OCI-LY7 (cell line): ENCODE results near the gene ZNF705A. TPM values are rescaled to one million over a fixed set of nuclear protein-coding genes. Genes with fewer than 3 reads are reported as not detected.
"Not testable (repeated sequence)": the region's sequence is repeated elsewhere in the genome, so short reads cannot be mapped to it uniquely, and the experiment has no call there.

Source experiments
- BruUV-seq: library from RNA; stranded (reverse); fragments of 400-500 nt; replicated peaks from 2 replicates; lab custom pipeline; 2021; lab: Mats Ljungman, UMichigan
- CTCF ChIA-PET: fragments of 300-600 bp; sonication (Branson Sonifier 250); formaldehyde crosslinking; loops from one replicate; lab custom pipeline; 2022; ENCODE audit warnings: antibody characterized with exemption; ENCODE audit not compliant: unreplicated experiment; lab: Charles Lee
- POLR2A ChIA-PET: fragments of 300-600 bp; sonication (Branson Sonifier 250); formaldehyde crosslinking; loops from one replicate; lab custom pipeline; 2022; ENCODE audit warnings: antibody characterized with exemption; lab: Charles Lee
- DNase-seq: peaks from one replicate; pipeline ENCODE4 v3.0.0-alpha.2; 2015; ENCODE audit warnings: low spot score
- H2AFZ ChIP-seq: fragments of 200-600 bp; sonication (generic), shearing (Covaris generic); 2 replicates; pipeline ENCODE4 v1.6.1; 2014; ENCODE audit warnings: mild to moderate bottlenecking, antibody characterized with exemption, low read length, moderate library complexity
- H3K27ac ChIP-seq: fragments of 200-600 bp; sonication (generic); 2 replicates; pipeline ENCODE4 v1.5.1; 2014; ENCODE audit warnings: mixed run types, low read depth, mild to moderate bottlenecking, moderate library complexity, low read length, inconsistent platforms; ENCODE audit not compliant: poor library complexity, severe bottlenecking
- H3K36me3 ChIP-seq: fragments of 200-600 bp; sonication (generic); 2 replicates; pipeline ENCODE4 v1.6.1; 2014; ENCODE audit warnings: mild to moderate bottlenecking, antibody characterized with exemption, low read length, moderate library complexity, mixed read lengths; ENCODE audit not compliant: insufficient read depth
- H3K4me1 ChIP-seq: fragments of 200-600 bp; sonication (generic); 2 replicates; pipeline ENCODE4 v1.5.1; 2014; ENCODE audit warnings: mild to moderate bottlenecking, low read length; ENCODE audit not compliant: insufficient read depth, poor library complexity, severe bottlenecking
- H3K4me2 ChIP-seq: fragments of 200-600 bp; sonication (generic); 2 replicates; pipeline ENCODE4 v1.6.1; 2014; ENCODE audit warnings: mild to moderate bottlenecking, low read length
- H3K4me3 ChIP-seq: fragments of 200-600 bp; sonication (generic); 2 replicates; pipeline ENCODE4 v1.5.1; 2014; ENCODE audit warnings: mild to moderate bottlenecking, low read depth, low read length; ENCODE audit not compliant: poor library complexity, severe bottlenecking
- H3K79me2 ChIP-seq: fragments of 200-600 bp; sonication (generic); 2 replicates; pipeline ENCODE4 v1.6.1; 2016; ENCODE audit warnings: low read depth, mild to moderate bottlenecking, low read length, moderate library complexity, mixed read lengths; ENCODE audit not compliant: insufficient read depth
- H3K9me2 ChIP-seq: fragments of 200-600 bp; sonication (generic); 2 replicates; pipeline ENCODE4 v1.6.1; 2016; ENCODE audit warnings: mild to moderate bottlenecking, low read length, mixed read lengths; ENCODE audit not compliant: insufficient read depth
- H3K9me3 ChIP-seq: fragments of 200-600 bp; sonication (generic); 2 replicates; pipeline ENCODE4 v1.6.1; 2014; ENCODE audit warnings: mild to moderate bottlenecking, mixed run types, low read length, mixed read lengths
- H4K20me1 ChIP-seq: fragments of 200-600 bp; sonication (generic); 2 replicates; pipeline ENCODE4 v1.6.1; 2014; ENCODE audit warnings: mild to moderate bottlenecking, antibody characterized with exemption, low read length, moderate library complexity, mixed read lengths; ENCODE audit not compliant: insufficient read depth
- intact Hi-C: fragments of 100-400 bp; cut with micrococcal nuclease; formaldehyde crosslinking; loops from one replicate; pipeline ENCODE4 v1.10.0; 2022; ENCODE audit not compliant: unreplicated experiment
- total RNA-seq, 2 experiments: library from RNA; depleted of rRNA in 1 of 2; stranded (reverse); fragments of >200 nt in 1 of 2; shearing (Covaris generic) in 1 of 2; gene quantifications; 2 replicates each; pipeline ENCODE4 v1.2.3, GENCODE V29; 2014 to 2022

The ZNF705A gene
- total RNA-seq, 2 experiments from 2014 or later: not detected

DNA sequence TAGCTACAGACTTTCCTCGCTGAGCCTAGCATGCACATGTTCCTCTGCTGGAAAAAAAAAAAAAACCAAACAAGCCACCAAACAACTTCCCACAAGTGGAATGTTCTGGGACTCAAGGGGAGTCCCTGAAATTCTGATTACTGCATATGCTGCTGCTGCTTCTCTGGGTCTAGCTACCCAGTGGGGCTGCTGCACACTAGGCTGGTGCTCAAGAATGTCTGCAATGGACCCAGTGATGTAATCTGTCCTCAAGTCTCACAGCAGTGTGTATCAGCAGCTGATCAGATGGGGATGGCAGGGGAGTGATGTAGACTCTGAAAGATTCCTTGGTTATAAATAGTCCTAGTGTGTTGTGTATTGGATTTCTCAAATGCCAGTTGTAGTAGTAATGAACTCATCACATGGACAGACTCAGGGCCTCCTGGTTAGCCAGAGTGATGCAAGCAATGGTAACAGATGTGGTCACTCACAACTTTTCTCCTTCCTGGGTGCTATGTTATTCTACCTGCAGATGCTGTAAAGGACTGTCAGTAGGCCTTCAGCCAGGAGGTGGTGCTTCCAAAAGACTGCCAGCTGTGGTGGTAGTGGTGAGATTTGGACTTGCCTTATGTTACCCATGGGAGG, 41.0 kb downstream of the ZNF705A start:
- CTCF ChIA-PET, H2AFZ ChIP-seq, DNase-seq, H3K4me3 ChIP-seq, H3K4me1 ChIP-seq, H3K79me2 ChIP-seq, H3K9me2 ChIP-seq, H4K20me1 ChIP-seq, H3K4me2 ChIP-seq, H3K27ac ChIP-seq, POLR2A ChIA-PET, intact Hi-C loops, H3K9me3 ChIP-seq, H3K36me3 ChIP-seq, BruUV-seq: not testable (repeated sequence)

DNA sequence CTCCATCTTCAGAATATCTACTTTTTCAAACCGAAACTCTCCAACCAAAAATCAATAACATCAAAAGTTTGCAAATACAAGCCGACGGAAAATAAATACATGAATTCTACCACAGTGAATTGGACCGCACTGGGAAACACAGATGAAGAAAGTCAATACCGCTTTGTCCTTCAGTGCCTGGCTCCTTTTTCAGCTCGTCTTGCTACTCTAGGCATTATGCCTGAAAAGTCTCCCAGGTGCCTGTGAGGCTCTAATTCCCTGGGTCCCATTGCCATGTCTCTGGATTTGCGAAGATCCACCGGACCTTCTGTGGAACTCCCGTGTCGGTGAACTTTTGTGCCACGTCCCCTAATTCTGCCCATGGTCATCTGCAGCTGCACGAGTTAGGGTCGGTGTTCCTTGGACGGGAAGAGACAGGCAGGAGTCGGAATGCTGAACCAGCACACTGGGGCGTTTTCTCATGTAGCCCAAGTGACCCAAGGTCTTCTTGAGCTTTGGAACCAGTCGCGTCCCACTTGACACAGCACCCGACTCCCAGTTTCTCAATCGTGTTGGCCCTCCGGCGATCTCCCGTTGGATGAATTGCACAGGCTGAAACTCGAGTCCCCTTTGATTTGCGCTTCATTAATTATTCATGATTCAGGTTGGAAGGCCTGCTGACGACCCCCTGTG, 62.0 kb downstream of the ZNF705A start:
- H3K27ac ChIP-seq, H3K4me2 ChIP-seq, H3K9me2 ChIP-seq, H2AFZ ChIP-seq, H3K79me2 ChIP-seq, intact Hi-C loops, POLR2A ChIA-PET, CTCF ChIA-PET, H3K4me3 ChIP-seq, H3K36me3 ChIP-seq, H3K9me3 ChIP-seq, BruUV-seq, H4K20me1 ChIP-seq, H3K4me1 ChIP-seq, DNase-seq: not testable (repeated sequence)

DNA sequence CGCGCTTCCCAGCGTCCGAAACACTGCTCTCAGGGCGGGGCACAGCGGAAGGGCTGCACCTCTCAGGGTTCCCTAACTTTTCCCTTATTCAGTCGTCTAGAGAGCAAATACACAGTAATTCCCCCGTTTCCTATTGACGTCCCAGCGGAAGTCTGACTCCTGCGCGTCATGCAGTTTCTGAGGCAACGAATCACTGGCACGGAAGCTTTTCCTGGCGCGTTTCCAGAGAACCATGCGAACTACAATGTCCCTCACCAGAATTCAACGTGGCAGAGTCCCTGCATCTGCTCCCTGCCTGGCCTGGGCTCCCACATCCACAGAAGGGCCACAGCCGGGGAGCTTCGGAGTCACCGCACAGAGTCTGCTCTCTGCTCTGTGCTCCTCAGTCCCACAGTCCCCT, 64.6 kb downstream of the ZNF705A start:
- intact Hi-C loops: not testable (repeated sequence)

DNA sequence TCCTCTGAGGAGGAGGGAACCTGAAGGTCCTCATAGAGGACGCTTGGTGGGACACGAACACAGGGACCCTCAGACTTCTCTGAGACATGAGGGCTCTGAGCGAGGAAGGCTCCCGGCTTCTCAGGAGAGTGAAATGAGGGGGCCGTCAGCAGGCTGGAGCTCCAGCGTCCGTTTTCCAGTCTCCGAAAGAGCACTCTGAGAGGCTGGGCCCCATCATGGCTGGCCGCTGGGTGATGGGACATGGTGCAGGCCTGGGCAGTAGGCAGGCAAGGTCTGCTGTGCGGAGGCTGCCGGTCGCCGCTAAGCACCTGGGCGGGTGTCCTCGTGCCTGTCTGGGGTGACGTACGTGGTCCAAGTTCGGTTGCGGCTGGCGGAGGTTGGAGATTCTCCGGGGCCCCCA, 65.0 kb downstream of the ZNF705A start:
- POLR2A ChIA-PET, H3K4me1 ChIP-seq, H3K36me3 ChIP-seq, H3K79me2 ChIP-seq, intact Hi-C loops, H3K4me2 ChIP-seq, DNase-seq, H3K9me3 ChIP-seq, BruUV-seq, H3K9me2 ChIP-seq, H4K20me1 ChIP-seq, H3K27ac ChIP-seq, H3K4me3 ChIP-seq, H2AFZ ChIP-seq: not testable (repeated sequence)
- CTCF ChIA-PET: interaction anchor here (0.6 kb wide), 1 partner anchor 336 kb away, joined by 3 read pairs; no protein-coding TSS in a partner anchor

More for the DNA sequence above, 64.6 kb downstream of the ZNF705A start:
- BruUV-seq, H3K9me2 ChIP-seq, H3K79me2 ChIP-seq, POLR2A ChIA-PET, H3K4me1 ChIP-seq, H4K20me1 ChIP-seq, H2AFZ ChIP-seq, H3K4me2 ChIP-seq, CTCF ChIA-PET, DNase-seq, H3K9me3 ChIP-seq, H3K36me3 ChIP-seq, H3K4me3 ChIP-seq, H3K27ac ChIP-seq: not testable (repeated sequence)

DNA sequence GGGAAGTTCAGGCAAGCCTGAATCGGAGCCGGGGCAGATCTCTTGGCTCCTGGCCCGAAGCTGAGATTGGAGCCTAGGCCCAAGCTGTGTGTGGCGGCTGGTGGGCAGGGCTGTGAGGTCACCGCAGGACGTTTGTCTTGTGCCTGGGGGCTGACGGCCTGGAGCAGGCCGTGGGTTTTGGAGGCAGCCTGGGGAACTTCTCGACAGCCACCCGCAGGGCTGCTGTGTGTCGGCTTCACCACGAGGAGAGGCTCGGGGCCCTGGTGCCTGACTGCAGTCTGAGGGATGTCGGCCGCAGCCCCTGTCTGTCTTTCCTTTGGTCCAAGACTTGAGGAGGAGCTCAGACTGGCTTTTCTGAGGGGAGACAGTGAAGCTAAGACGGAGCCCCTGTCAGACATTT, 65.5 kb downstream of the ZNF705A start:
- not testable (repeated sequence) for H3K79me2 ChIP-seq, H2AFZ ChIP-seq, BruUV-seq

DNA sequence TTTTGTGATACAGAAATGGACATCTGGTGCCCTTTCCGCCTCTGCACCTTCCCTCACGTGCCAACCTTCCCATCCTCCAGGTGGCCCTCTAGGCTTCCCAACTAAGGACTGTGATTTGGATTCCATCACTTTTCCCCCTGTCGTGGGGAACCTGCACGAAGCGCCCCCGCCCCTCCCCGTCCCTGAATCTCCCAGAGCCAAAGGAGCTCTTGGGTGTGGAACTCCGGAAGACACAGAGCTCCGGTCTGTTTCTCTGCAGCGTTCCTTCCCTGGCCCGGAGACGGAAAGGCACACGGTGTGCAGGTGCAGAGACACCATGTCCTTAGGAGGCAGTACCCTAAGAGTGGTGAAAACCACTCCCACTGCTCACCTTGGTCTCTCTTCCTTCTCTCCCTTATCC, 66.8 kb downstream of the ZNF705A start:
- H2AFZ ChIP-seq, H3K9me2 ChIP-seq, H3K79me2 ChIP-seq, H3K9me3 ChIP-seq, H4K20me1 ChIP-seq, H3K36me3 ChIP-seq, H3K27ac ChIP-seq, H3K4me3 ChIP-seq, H3K4me1 ChIP-seq, H3K4me2 ChIP-seq, CTCF ChIA-PET, BruUV-seq, POLR2A ChIA-PET, DNase-seq, intact Hi-C loops: not testable (repeated sequence)

More for the DNA sequence above, 65.5 kb downstream of the ZNF705A start:
- H3K4me1 ChIP-seq, H4K20me1 ChIP-seq, H3K9me3 ChIP-seq, H3K4me2 ChIP-seq, intact Hi-C loops, H3K9me2 ChIP-seq, H3K27ac ChIP-seq, H3K36me3 ChIP-seq, DNase-seq, H3K4me3 ChIP-seq, POLR2A ChIA-PET: not testable (repeated sequence)
- CTCF ChIA-PET: interaction anchor here (0.6 kb wide), 1 partner anchor 337 kb away, joined by 3 read pairs; no protein-coding TSS in a partner anchor
